Measurements from ENCODE around the gene GAS5.

Gene GAS5

GRCh38 chr1:173856014-173856413 is 11.8 kb downstream of the GAS5 start:
- in situ Hi-C loops (cut with MboI; ENCODE audit: low pct_unique_long_range_greater_than_20kb, low sequenced_read_pairs), result no loop called here

GRCh38 chr1:173853074-173853473 is 14.7 kb downstream of the GAS5 start:
- no peak for DNase-seq
- in situ Hi-C loops (cut with MboI; ENCODE audit: low pct_unique_long_range_greater_than_20kb, low sequenced_read_pairs), result no loop called here

More at GRCh38 chr1:173856014-173856413, 11.8 kb downstream of the GAS5 start:
- no peak for DNase-seq

DNA sequence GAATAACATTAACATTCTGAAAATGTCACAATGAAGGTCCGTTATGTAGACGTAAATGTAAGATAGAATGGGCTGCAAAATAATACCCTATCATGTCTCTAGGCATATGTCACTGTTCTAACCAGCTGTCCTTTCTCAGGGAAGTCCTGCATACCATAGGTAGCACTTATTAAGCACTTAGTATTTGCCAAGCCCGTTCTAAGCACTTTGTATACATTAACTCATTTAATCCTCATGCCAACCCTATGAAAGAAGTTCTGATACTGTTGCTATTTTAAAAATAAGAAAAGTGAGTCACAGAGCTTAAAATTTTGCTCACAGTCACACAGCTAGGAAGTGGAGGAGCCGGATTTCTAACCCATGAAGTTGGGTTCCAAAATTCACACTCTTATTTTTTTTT is 15.7 kb downstream of the GAS5 start:
- in situ Hi-C loops (cut with MboI; ENCODE audit: low pct_unique_long_range_greater_than_20kb, low sequenced_read_pairs), result no loop called here
- no peak for DNase-seq

GRCh38 chr1:173832748-173833147 is 35.0 kb downstream of the GAS5 start:
- in situ Hi-C loops (cut with MboI; ENCODE audit: low pct_unique_long_range_greater_than_20kb, low sequenced_read_pairs), result no loop called here

GRCh38 chr1:173827611-173828010 is 40.2 kb downstream of the GAS5 start:
- DNase-seq, result no peak
- in situ Hi-C loops (cut with MboI; ENCODE audit: low pct_unique_long_range_greater_than_20kb, low sequenced_read_pairs), result no loop called here

More at GRCh38 chr1:173832748-173833147, 35.0 kb downstream of the GAS5 start:
- no peak for DNase-seq

DNA sequence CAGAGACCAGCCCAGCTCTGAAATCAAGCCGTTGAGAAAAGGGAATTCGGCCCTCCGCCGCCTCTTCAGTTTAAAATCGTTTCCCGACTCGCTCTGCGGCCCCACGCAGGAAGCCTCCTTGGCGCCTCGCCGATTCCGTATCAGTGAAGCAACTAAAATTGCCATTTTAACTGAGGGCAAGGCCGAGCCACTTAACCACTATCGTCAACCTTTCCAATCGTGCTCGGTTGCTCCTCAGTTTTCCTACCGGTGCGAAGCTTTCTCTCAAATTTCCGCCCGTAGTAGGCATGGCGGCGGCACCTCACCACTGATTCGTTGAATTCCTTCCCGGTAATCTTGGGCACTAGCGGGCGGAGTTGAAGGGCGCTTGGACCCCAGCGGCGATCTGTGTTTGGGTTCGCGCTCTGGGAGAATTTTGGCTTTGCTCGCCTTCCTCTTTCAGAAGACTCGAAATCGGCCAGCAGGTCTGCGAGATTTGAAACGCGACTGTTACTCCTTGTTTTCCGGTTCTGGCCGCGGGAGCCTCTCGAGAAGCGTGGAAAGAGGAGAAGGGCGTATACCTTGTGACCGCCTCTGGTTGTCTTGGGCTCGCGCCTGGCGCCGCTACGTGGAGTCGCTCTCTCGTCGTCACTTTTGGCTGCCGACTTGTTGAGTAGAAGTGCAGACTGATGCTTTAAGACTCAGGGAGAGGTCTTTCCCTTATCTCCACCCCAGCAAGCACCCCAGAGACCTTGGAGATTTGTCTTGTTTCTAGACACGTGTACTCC is 43.3 kb downstream of the GAS5 start, which contains the start of the genes CENPL and DARS2:
Gene CENPL, minus strand, starts transcription at position 569 of the 767 bp plus-strand sequence. CDS start 13,584 bp downstream, outside the sequence.
Gene DARS2, plus strand, starts transcription at position 359 of the 767 bp plus-strand sequence. CDS start 557 bp downstream, outside the sequence.
- peak; percentile 98 for DNase-seq
- in situ Hi-C loops (cut with MboI; ENCODE audit: low pct_unique_long_range_greater_than_20kb, low sequenced_read_pairs), result no loop called here

DNA sequence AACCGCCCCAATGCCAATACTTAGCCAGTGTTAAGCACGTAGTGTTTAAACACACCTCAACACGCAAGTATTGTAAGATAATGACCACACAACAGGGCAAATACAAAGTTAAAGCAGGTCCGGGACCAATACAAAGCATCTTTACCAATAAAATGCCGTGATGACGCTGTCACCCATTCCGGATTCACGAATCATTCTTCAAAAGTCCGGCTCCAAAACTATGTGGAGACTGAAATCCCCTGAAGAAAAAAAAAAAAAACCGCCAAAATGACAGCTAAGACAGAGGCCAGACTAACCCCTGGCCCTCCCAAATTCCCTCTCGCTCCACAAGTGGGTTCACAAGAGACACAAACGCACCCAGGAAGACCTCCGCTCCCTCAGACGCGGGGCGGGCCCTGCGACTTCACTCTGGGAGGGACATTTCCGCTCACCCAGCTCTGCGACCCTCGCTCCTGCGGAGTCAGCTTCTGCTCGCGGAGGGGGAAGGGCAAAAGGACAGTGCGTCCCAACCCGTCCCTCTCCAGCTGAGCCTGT is 43.9 kb downstream of the GAS5 start:
- in situ Hi-C loops (cut with MboI; ENCODE audit: low pct_unique_long_range_greater_than_20kb, low sequenced_read_pairs), result no loop called here
- no peak for DNase-seq

DNA sequence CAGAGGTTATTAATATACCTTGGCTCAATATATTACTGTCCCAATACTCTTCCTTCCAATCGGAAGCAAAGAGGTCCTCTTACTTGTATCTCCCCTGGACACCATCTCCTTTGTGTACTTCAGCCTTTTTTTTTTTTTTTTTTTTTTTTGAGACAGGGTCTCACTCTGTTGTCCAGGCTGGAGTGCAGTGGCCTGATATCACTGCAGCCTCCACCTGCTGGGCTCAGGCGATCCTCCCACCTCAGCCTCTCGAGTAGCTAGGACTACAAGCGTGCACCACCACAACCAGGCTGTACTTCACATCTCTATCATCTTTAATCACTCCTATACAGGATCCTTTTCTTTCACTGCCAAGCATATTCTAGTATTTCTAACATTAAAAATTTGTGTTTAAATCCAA is 46.1 kb downstream of the GAS5 start:
- in situ Hi-C loops (cut with MboI; ENCODE audit: low pct_unique_long_range_greater_than_20kb, low sequenced_read_pairs), result no loop called here
- DNase-seq, result no peak

- no peak for DNase-seq
- in situ Hi-C loops (cut with MboI; ENCODE audit: low pct_unique_long_range_greater_than_20kb, low sequenced_read_pairs), result no loop called here
Measured at GRCh38 chr1:173818459-173818858, 49.3 kb downstream of the GAS5 start.
